SIG-M5 treated with dmso at 0.1 percent for 504 hours (cell line): ENCODE measurements around the gene SRR.

Experiments
- DNase-seq: peaks from one replicate; lab custom pipeline; 2025; ENCODE audit not compliant: unreplicated experiment; lab: John Stamatoyannopoulos, UW

The SRR gene

DNA sequence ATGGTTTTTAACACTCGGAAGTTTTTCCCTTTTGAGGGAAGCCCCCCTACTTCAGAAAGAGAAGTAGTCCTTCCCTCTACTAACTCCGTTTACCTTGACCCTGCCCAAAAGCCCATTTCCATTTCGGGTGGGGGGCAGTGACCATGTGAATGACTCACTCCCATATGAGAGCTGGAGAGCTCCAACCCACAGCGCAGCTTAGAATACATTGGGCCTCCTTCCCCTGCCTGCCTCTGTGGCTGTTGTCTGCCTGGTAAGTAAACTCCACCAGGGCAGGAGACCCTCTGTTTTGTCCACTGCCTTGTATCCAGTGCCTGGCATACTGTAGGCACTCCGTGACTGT lies 34.5 kb downstream of the SRR start:
- no peak for DNase-seq

GRCh38 chr17:2343421-2343820 lies 39.7 kb downstream of the SRR start:
- DNase-seq, result no peak

- DNase-seq, result no peak
These were observed 40.8 kb downstream of the SRR start for GRCh38 chr17:2344528-2344927.

GRCh38 chr17:2346475-2346874 lies 42.7 kb downstream of the SRR start:
- DNase-seq, result peak; percentile 38

DNA sequence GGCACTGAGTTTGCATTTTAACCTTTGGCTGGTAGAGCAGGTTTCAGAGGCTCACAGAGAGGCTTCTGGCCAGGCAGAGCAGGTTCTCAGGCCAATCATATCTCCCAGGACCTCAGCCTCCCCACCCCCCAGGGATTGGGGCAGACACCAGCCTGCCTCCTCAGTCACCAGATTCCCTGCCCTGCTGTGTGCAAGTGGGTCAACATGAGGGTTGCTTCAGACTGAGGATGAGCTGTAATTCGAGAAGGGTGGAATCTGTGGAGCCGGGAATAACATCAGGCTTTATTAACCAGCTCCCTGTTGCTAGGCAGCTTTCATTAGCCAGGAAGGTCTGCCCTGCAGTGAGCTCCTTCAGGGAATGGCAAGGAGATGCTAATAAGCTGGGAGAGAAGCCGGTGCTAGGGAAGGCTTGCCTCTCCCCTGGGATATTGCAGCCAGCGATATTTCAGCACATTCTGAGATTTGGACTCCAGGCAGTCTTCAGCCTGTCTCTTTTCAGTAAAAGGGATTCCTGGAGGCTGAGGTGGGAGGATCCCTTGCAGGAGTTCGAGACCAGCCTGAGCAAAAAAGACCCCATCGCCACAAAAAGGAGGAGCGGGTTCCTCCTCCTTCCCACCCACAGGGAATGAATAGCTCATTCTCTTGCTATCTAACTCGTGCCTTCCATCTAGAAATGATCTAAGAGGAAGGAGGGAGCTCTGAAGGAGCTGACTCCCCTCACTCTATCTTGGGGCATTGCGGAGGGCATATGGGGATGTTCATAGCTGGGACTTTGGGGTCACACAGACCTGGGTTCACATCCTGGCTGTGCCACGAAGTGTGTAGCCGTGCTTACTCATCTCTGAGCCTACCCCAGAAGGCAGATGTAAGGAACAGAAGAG lies 44.3 kb downstream of the SRR start:
- peak; percentile 59 for DNase-seq

GRCh38 chr17:2351269-2351668 lies 47.5 kb downstream of the SRR start:
- DNase-seq, result no peak

DNA sequence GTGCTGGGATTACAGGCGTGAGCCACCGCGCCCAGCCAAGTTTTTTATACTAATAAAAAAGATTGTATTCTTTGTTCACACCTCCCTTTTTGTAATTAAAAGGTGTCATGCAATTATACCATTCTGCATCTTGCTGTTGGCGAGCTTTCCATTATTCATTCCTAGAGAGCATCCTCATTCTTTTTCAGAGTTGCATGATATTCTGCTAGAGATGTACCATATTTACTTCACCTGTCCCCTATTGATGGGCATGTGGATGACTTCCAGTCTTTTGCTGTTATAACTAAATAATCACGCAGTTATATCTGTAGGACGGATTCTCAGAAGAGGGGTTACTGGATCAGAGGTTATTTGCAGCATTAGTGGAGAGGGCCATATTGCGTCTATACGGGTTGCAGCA lies 50.6 kb downstream of the SRR start:
- DNase-seq, result no peak

DNA sequence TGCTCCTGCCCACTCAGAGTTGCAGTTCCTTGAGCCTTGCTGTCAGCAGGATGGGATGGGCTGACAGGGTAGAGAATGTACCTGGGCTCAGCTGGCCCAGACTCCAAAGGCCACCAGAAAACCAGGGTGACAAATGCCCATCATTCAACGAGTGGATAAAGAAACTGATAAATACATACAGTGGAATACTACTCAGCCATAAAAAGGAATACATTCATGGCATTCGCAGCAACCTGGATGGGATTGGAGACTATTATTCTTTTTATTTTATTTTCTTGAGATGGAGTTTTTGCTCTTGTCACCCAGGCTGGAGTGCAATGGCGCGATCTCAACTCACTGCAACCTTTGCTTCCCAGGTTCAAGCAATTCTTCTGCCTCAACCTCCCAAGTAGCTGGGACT lies 53.5 kb downstream of the SRR start:
- no peak for DNase-seq

DNA sequence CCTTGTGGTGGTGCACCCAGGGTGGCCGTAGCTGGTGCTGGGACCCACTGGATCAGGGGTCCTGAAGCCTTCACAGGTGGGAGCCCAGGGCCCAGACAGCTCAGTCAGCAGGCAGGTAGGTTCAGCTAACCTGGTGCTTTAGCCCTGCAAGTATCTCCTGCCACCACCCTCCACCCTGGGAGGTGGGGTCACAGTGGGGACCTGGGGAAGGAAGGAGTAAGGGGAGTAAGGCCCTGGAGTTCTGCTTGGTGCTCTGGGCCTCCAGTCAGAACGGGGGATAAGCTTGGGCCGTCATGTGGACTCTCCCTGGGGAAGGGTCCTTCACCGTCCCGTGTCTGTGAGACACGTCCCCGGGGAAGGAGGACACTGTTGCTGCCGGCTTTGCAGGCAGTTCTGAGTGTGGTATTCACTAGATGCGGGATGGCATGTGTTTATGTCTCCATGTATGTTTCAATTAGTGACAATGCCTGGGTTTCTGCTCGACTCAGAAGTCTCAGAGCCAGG lies 54.2 kb downstream of the SRR start:
- no peak for DNase-seq

DNA sequence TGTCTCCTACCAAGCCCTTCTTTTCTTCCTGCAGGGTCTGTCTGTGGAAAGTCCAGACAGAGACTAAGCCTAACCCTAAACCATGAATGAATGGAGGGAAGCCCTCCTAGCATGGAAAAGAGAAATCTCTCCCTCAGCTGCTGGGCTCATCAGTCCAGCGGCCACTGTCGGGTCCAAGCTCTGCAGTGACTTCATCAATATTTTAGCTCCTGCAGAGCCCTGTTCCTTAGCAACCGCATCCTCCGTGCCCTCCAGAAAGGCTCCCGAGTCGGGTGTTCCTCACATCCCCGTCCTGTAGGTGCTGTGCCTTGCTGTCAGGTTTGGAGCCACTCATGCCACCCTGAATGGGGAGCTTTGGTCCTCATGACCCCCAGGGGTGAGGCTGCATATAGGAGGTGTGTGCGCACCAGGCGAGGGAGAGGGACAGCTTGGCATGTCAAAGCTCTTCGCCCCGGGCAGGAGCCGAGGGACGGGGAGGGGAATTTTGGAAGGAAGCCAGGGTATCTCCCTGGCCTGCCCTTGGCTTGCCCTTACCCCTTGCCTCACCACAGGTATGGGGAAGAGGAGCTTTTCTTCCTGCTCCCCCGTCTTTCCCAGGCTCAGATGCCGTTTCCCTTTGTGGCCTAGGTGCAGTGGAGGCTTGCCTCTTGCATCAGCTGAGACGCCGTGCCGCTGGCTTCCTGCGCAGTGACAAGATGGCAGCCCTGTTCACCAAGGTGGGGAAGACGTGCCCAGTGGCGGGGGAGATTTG lies 57.4 kb downstream of the SRR start:
- no peak for DNase-seq

DNA sequence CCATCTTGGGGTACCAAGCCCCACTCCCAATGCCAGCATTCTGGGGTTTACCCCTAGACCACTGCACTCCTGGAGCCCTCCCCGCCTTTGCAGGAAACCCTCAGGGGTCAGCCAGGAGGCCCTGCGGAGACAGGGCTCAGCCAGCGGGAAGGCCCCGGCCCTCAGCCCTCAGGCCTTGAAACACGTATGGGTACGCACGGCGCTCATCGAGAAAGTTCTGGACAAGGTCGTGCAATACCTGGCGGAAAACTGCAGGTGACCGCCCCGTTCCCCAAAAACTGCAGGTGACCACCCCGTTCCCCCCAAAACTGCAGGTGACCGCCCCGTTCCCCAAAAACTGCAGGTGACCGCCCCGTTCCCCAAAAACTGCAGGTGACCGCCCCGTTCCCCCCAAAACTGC lies 58.3 kb downstream of the SRR start:
- no peak for DNase-seq

DNA sequence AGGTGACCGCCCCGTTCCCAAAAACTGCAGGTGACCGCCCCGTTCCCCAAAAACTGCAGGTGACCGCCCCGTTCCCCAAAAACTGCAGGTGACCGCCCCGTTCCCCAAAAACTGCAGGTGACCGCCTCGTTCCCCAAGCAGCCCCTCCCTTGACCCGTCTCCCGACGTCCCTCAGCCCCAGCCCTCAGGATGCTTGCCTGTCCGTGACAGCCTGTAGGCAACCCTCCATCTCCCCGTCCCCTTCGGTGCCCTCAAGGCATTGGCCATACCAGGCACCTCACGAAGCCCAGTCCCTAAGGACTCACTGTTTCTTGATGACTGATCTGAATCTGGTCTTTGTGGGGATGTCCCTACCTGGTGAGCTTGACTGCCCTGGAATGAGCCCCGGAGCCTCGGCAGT lies 58.7 kb downstream of the SRR start:
- DNase-seq, result no peak

DNA sequence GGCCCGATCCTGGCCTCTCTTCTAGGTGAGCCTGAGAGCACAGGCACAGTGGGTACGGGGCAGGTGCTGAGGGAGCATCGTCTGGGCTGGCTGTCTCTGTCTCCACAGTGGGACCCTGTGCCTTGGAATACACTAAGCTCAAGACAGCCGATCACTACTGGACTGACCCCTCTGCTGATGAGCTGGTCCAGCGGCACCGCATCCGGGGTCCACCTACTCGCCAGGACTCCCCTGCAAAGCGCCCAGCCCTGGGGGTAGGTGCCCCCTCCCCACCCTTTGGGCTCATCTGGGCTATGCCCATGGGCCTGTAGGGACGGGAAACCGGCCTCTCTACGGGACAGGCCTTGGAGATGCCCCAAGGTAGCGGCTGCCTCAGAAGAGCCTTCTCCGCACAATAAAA lies 59.1 kb downstream of the SRR start:
- DNase-seq, result no peak

- DNase-seq, result no peak
These were observed 59.6 kb downstream of the SRR start for GRCh38 chr17:2363318-2363717.

- DNase-seq, result no peak
These were observed 60.4 kb downstream of the SRR start for GRCh38 chr17:2363851-2364762.

DNA sequence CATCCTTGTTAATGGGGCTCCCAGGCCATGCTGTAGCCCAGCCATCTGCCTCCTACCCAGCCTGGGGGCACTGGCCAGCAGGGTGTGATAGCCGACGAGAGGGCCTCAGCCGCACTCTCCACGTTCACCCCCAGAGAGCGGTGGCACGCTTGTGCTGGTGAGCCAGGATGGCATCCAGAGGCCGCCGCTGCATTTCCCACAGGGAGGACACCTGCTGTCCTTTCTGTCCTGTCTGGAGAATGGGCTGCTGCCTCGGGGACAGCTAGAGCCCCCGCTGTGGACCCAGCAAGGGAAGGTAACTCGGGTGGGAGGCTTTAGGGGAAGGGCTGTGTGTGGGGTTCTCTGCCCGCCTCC lies 61.0 kb downstream of the SRR start:
- no peak for DNase-seq

DNA sequence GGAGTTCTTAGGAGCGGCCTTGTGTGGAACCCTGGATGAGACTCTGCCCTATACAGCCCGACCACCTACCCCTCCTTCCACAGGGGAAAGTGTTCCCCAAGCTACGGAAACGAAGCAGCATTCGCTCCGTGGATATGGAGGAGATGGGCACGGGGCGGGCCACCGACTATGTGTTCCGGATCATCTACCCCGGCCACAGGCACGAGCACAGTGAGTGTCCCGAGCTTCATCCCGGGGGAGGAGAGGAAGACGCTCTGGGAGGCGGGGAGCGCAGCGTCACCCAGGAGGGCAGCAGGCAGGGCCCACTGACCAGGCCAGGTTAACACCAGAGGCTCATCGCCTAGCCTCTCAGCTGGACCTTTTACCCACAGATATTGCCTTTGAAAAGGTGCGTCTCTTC lies 61.4 kb downstream of the SRR start:
- DNase-seq, result no peak

DNA sequence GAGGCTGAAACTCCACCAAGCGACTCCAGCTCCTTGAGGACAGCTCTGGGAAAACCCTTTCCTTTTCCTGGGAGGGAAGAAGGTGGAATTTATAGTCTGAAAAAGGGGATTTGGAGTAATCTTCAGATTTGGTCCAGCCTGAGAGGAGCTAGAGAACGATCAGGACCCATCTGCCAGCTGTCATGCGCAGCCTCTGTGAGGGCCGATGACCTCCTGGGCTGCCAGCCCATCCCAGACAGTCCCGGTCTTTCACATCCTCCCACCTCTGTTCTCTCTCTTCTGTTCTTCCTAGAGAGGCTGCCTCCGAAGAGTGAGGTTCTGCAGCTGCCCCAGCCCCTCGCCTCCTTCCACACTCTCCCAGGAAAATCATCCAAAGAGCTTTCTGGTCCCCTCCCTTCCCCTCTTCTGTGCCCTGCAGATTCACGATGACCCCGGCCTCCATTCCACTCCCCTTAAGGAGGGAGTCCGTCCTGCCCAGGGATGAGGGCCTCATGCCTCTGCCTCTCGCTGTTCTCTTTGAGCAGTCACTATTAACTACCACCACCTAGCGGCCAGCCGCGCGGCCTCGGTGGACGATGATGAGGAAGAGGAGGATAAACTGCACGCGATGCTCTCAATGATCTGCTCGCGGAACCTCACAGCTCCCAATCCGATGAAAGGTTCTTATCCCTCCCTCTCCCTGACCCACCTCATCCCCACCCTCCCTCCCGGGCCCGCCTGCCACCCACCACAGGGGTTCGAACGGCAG lies 63.2 kb downstream of the SRR start:
- DNase-seq, result no peak

DNA sequence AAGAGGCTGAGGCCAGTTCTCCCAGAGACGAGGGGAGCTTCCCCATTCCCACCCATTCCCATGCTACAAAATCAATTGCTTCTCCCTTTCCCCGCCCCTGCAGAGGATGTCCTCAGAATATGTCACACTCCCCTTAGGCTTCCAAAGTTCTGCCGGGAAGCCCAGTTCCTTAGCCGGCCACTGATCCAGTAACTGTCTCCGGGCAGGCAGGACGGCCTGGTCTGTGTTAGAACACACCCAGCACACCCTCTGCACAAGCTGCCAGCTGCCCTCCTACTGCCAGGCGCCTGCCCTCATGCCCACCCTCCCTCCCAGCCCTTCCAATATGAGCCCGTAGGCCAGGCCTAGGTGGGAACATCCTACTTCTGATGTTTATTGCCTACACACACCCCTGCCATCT lies 64.6 kb downstream of the SRR start:
- DNase-seq, result no peak

- DNase-seq, result no peak
These were observed 65.3 kb downstream of the SRR start for GRCh38 chr17:2369039-2369438.
